Calu3 (cell line): ENCODE results near the gene SHOC1. TPM values are rescaled to one million over a fixed set of nuclear protein-coding genes. Genes with fewer than 3 reads are reported as not detected.
A peak's percentile ranks its signal among the peaks of the same experiment; 100 is the strongest.

Experiments used
- Bru-seq: library from RNA; stranded (reverse); fragments of 400-500 nt; gene quantifications from one replicate; lab custom pipeline; 2021; lab: Mats Ljungman, UMichigan
- BruChase-seq, 2 experiments: library from RNA; stranded (reverse); fragments of 400-500 nt; gene quantifications; one replicate each; lab custom pipeline; 2021; lab: Mats Ljungman, UMichigan
- BruUV-seq: library from RNA; stranded (reverse); fragments of 400-500 nt; replicated peaks from 2 replicates; lab custom pipeline; 2021; lab: Mats Ljungman, UMichigan
- CTCF ChIA-PET: fragments of 300-600 bp; sonication (Branson Sonifier 250); formaldehyde crosslinking; loops from one replicate; lab custom pipeline; 2022; ENCODE audit warnings: antibody characterized with exemption; lab: Charles Lee
- DNase-seq: peaks from one replicate; pipeline ENCODE4 v3.0.0; 2022
- H3K27ac Mint-ChIP-seq: one replicate; pipeline ENCODE4 v1.8.0; 2022; ENCODE audit warnings: mixed read lengths; ENCODE audit not compliant: unreplicated experiment
- H3K27me3 Mint-ChIP-seq: one replicate; pipeline ENCODE4 v1.8.0; 2022; ENCODE audit warnings: mixed read lengths; ENCODE audit not compliant: unreplicated experiment
- H3K36me3 Mint-ChIP-seq: one replicate; pipeline ENCODE4 v1.8.0; 2022; ENCODE audit warnings: mild to moderate bottlenecking, moderate library complexity, mixed read lengths; ENCODE audit not compliant: insufficient read depth, unreplicated experiment
- H3K4me1 Mint-ChIP-seq: one replicate; pipeline ENCODE4 v1.8.0; 2022; ENCODE audit warnings: mild to moderate bottlenecking, low read depth, mixed read lengths; ENCODE audit not compliant: unreplicated experiment
- H3K4me3 Mint-ChIP-seq: one replicate; pipeline ENCODE4 v1.8.0; 2022; ENCODE audit warnings: mild to moderate bottlenecking, low read depth, moderate library complexity, mixed read lengths; ENCODE audit not compliant: unreplicated experiment
- H3K9me3 Mint-ChIP-seq: one replicate; pipeline ENCODE4 v1.8.0; 2022; ENCODE audit warnings: low read depth, mixed read lengths; ENCODE audit not compliant: unreplicated experiment
- intact Hi-C: fragments of 100-400 bp; cut with micrococcal nuclease; formaldehyde crosslinking; loops from one replicate; pipeline ENCODE4 v1.10.0; 2022; ENCODE audit not compliant: unreplicated experiment
- long read RNA-seq: library from polyadenylated mRNA; stranded (forward); transcript quantifications from one replicate; pipeline ENCODE4 v2.0.0, GENCODE V29; 2022
- total RNA-seq: library from RNA; stranded (reverse); gene quantifications from 2 replicates; pipeline ENCODE4 v1.2.3, GENCODE V29; 2022
- TF ChIP-seq, protein P1 (sequence below): fragments of 200-600 bp; IDR thresholded peaks from one replicate; pipeline ENCODE4 v1.8.0; 2022; ENCODE audit warnings: antibody characterized with exemption; ENCODE audit not compliant: unreplicated experiment

SHOC1 gene
- total RNA-seq: not detected in 2 replicates
- percentile 7 among the genes with signal in this experiment for Bru-seq, nascent RNA
- BruChase-seq, experiment 1, labeled RNA remaining after a 6-hour chase: percentile 6 among the genes with signal in this experiment
- percentile 3 among the genes with signal in this experiment for BruChase-seq, experiment 2, labeled RNA remaining after a 2-hour chase
- long read RNA-seq: 0 reads

GRCh38 chr9:111794835-111795556, at the start of gene SHOC1:
SHOC1 (minus strand) TSS chr9:111794937; CDS start chr9:111791418, 3,519 bp downstream.
- TF ChIP-seq, protein P1, sequence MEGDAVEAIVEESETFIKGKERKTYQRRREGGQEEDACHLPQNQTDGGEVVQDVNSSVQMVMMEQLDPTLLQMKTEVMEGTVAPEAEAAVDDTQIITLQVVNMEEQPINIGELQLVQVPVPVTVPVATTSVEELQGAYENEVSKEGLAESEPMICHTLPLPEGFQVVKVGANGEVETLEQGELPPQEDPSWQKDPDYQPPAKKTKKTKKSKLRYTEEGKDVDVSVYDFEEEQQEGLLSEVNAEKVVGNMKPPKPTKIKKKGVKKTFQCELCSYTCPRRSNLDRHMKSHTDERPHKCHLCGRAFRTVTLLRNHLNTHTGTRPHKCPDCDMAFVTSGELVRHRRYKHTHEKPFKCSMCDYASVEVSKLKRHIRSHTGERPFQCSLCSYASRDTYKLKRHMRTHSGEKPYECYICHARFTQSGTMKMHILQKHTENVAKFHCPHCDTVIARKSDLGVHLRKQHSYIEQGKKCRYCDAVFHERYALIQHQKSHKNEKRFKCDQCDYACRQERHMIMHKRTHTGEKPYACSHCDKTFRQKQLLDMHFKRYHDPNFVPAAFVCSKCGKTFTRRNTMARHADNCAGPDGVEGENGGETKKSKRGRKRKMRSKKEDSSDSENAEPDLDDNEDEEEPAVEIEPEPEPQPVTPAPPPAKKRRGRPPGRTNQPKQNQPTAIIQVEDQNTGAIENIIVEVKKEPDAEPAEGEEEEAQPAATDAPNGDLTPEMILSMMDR: no peak
- BruUV-seq: no TSS peak
- no peak for DNase-seq
- H3K27me3 Mint-ChIP-seq: no peaks in the 10 kb centered on the region
- no peaks in the 10 kb centered on the region for H3K9me3 Mint-ChIP-seq
- intact Hi-C loops: no loop called here
- H3K27ac Mint-ChIP-seq: no peak within 1 kb of the TSS
- no peaks in the 10 kb centered on the region for H3K36me3 Mint-ChIP-seq
- no peak within 1 kb of the TSS for H3K4me3 Mint-ChIP-seq
- H3K4me1 Mint-ChIP-seq: no peaks in the 10 kb centered on the region
- CTCF ChIA-PET: no interaction called here

- intact Hi-C loops: no loop called here
- TF ChIP-seq, protein P1: no peak
- no peak overlapping the region for H3K4me3 Mint-ChIP-seq
- peak; percentile 9 for DNase-seq
- H3K36me3 Mint-ChIP-seq: no peaks in the 10 kb centered on the region
- H3K27ac Mint-ChIP-seq: no peak overlapping the region
- H3K4me1 Mint-ChIP-seq: no peaks in the 10 kb centered on the region
- BruUV-seq: no TSS peak
- H3K9me3 Mint-ChIP-seq: no peaks in the 10 kb centered on the region
- H3K27me3 Mint-ChIP-seq: no peaks in the 10 kb centered on the region
- CTCF ChIA-PET: no interaction called here
Measured at GRCh38 chr9:111843971-111844370, 49.2 kb upstream of the SHOC1 start.

GRCh38 chr9:111842313-111842712, 47.6 kb upstream of the SHOC1 start:
- DNase-seq: no peak
- BruUV-seq: no TSS peak
- CTCF ChIA-PET: interaction anchor here (0.6 kb wide), 1 partner anchor 96 kb away, joined by 3 read pairs; no protein-coding TSS in a partner anchor

DNA sequence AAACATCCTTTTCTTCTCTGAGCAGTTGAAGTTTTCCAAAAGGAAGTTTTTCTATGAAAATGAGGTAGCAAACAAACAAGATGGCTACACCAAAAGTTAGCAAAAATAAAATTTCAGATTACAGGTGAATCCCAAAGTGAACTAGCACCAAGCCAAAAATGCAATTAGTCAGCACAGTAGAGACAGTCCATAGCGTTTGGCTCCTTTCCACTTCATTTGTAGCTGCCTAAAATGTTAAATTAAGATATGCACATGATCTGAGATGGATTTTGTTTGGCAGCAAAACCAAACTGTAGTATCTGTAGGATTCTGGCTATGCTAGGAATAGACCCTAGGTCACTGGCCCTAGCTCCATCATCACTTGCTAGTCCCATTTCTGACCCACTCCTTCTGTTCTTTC, 45.7 kb upstream of the SHOC1 start:
- Mint-ChIP-seq H3K36me3 (peaks cover 4% of the 10 kb centered on the region), H3K4me1 (no peaks in the 10 kb centered on the region), H3K9me3 (no peaks in the 10 kb centered on the region), H3K27ac (no peak overlapping the region), H3K4me3 (no peak overlapping the region), H3K27me3 (no peaks in the 10 kb centered on the region)
- CTCF ChIA-PET: no interaction called here
- DNase-seq: no peak
- TF ChIP-seq, protein P1: no peak
- intact Hi-C loops: no loop called here
- BruUV-seq: no TSS peak

More at GRCh38 chr9:111842313-111842712, 47.6 kb upstream of the SHOC1 start:
- H3K27me3 Mint-ChIP-seq: no peaks in the 10 kb centered on the region
- TF ChIP-seq, protein P1: no peak
- H3K27ac Mint-ChIP-seq: no peak overlapping the region
- no peak overlapping the region for H3K4me3 Mint-ChIP-seq
- H3K36me3 Mint-ChIP-seq: peaks cover 4% of the 10 kb centered on the region
- no peaks in the 10 kb centered on the region for H3K4me1 Mint-ChIP-seq
- no peaks in the 10 kb centered on the region for H3K9me3 Mint-ChIP-seq
- intact Hi-C loops: no loop called here
